Measurements from ENCODE around the gene CHST6. TPM values are rescaled to one million over a fixed set of nuclear protein-coding genes. Genes with fewer than 3 reads are reported as not detected.

CHST6 gene
- total RNA-seq, 1 experiment from 2014 or later: 20.8 TPM

GRCh38 chr16:75443298-75443697 is 51.9 kb downstream of the CHST6 start:
- Histone ChIP-seq H3K14ac (ENCODE audit: insufficient read depth, low read length) (no peak overlapping the region), H2AK5ac (ENCODE audit: insufficient read length, low read length) (no peak overlapping the region), H3K27me3 (ENCODE audit: insufficient read depth, low read length) (no peaks in the 10 kb centered on the region), H3K9me3 (ENCODE audit: control insufficient read depth, low read depth, low read length) (no peaks in the 10 kb centered on the region), H4K5ac (ENCODE audit: insufficient read length, low read depth, low read length) (no peak overlapping the region), H2BK120ac (ENCODE audit: low read depth, low read length, poor library complexity, severe bottlenecking) (no peak overlapping the region), H2BK15ac (ENCODE audit: low read depth, low read length) (no peak overlapping the region), H4K20me1 (ENCODE audit: control insufficient read depth, insufficient read depth, insufficient read length) (no peaks in the 10 kb centered on the region), H3K79me2 (ENCODE audit: insufficient read depth, low read length) (no peaks in the 10 kb centered on the region), H4K8ac (replicated peaks; ENCODE audit: insufficient read length, low read depth, low read length) (no peak overlapping the region), H3K23ac (ENCODE audit: insufficient read length, low read depth, low read length) (no peak overlapping the region), H3K18ac (ENCODE audit: insufficient read length, low read depth, low read length) (no peak overlapping the region), H2BK20ac (ENCODE audit: low read depth, low read length, poor library complexity, severe bottlenecking) (no peak overlapping the region), H3K9ac (ENCODE audit: extremely low read depth, insufficient read length, low read length) (no peak overlapping the region), H3K56ac (ENCODE audit: insufficient read length, low read depth, low read length) (no peak overlapping the region), H3K4ac (ENCODE audit: low read depth, low read length) (no peak overlapping the region), H2AFZ (ENCODE audit: low read length) (no peak overlapping the region), H4K91ac (ENCODE audit: insufficient read length, low read depth, low read length) (no peak overlapping the region), H3K27ac (ENCODE audit: insufficient read length, low read depth, low read length) (no peak overlapping the region), H3T11ph (ENCODE audit: low read length) (no peak overlapping the region), H3K23me2 (ENCODE audit: insufficient read length, low read depth, low read length, poor library complexity, severe bottlenecking) (no peaks in the 10 kb centered on the region), H3K4me1 (ENCODE audit: insufficient read depth, low read length) (no peaks in the 10 kb centered on the region), H3K79me1 (ENCODE audit: insufficient read depth, low read depth, low read length, poor library complexity, severe bottlenecking) (no peaks in the 10 kb centered on the region), H3K4me2 (ENCODE audit: insufficient read depth, insufficient read length, low read length) (no peak overlapping the region), H2BK12ac (ENCODE audit: insufficient read length, low read depth, low read length) (no peak overlapping the region), H2BK5ac (ENCODE audit: insufficient read length, low read length) (no peak overlapping the region)
- no CpG with 5 or more reads among the region's 3 CpGs for WGBS (ENCODE audit: extremely low coverage, insufficient read length, low lambda C conversion rate)
- no peaks in the 10 kb centered on the region for H3K9me3 Mint-ChIP-seq
- TF ChIP-seq CTCF (conservative IDR thresholded peaks at IDR 0.05): no peak
- peaks cover 0 to 3% of the 10 kb centered on the region in 2 experiments; a peak in 1 of 4 replicates for H3K4me1 Mint-ChIP-seq
- peaks cover 0 to 13% (median 2%) of the 10 kb centered on the region in 3 experiments; a peak in 4 of 7 replicates for H3K36me3 Mint-ChIP-seq (ENCODE audit: insufficient read depth in 1 of 3, low read depth in 3 of 3)
- H3K27me3 Mint-ChIP-seq (ENCODE audit: low read depth): no peaks in the 10 kb centered on the region
- peak overlapping the region in 1 of 3 experiments; percentile 70; a peak in 1 of 7 replicates for H3K27ac Mint-ChIP-seq
- no peak for DNase-seq
- H3K4me3 Mint-ChIP-seq: no peak overlapping the region

Data from H9 (cell line).